Measurements from ENCODE around the gene MTAP. TPM values are rescaled to one million over a fixed set of nuclear protein-coding genes. Genes with fewer than 3 reads are reported as not detected.

The MTAP gene
- total RNA-seq, 1 donor from 2014 or later: 31.0 TPM

GRCh38 chr9:21841133-21841532 lies 38.7 kb downstream of the MTAP start:
- DNase-seq (ENCODE audit: low read depth): no peak

- DNase-seq (ENCODE audit: low read depth): no peak
Observed at GRCh38 chr9:21848615-21849014, 46.2 kb downstream of the MTAP start.

- no peak for DNase-seq (ENCODE audit: low read depth)
Observed at GRCh38 chr9:21852754-21853153, 50.3 kb downstream of the MTAP start.

- DNase-seq (ENCODE audit: low read depth): no peak
Observed at GRCh38 chr9:21853414-21853813, 51.0 kb downstream of the MTAP start.

GRCh38 chr9:21854119-21854518 lies 51.7 kb downstream of the MTAP start:
- DNase-seq (ENCODE audit: low read depth): no peak

- DNase-seq (ENCODE audit: low read depth): no peak
Observed at GRCh38 chr9:21854594-21854993, 52.2 kb downstream of the MTAP start.

- no peak for DNase-seq (ENCODE audit: low read depth)
Observed at GRCh38 chr9:21856301-21857094, 54.1 kb downstream of the MTAP start.

GRCh38 chr9:21862871-21863270 lies 60.4 kb downstream of the MTAP start:
- no peak for DNase-seq (ENCODE audit: low read depth)

GRCh38 chr9:21864505-21864904 lies 62.1 kb downstream of the MTAP start:
- no peak for DNase-seq (ENCODE audit: low read depth)

- no peak for DNase-seq (ENCODE audit: low read depth)
Observed at GRCh38 chr9:21866302-21866701, 63.9 kb downstream of the MTAP start.

GRCh38 chr9:21871256-21871975 lies 69.0 kb downstream of the MTAP start:
- DNase-seq (ENCODE audit: low read depth): no peak

- peak; percentile 5 for DNase-seq (ENCODE audit: low read depth)
Observed at GRCh38 chr9:21872696-21873095, 70.3 kb downstream of the MTAP start.

- peak; percentile 46 for DNase-seq (ENCODE audit: low read depth)
Observed at GRCh38 chr9:21873540-21874221, 71.2 kb downstream of the MTAP start.

- peak; percentile 15 for DNase-seq (ENCODE audit: low read depth)
Observed at GRCh38 chr9:21875893-21876292, 73.5 kb downstream of the MTAP start.

- DNase-seq (ENCODE audit: low read depth): no peak
Observed at GRCh38 chr9:21883642-21884041, 81.2 kb downstream of the MTAP start.

- DNase-seq (ENCODE audit: low read depth): no peak
Observed at GRCh38 chr9:21889673-21890072, 87.2 kb downstream of the MTAP start.

- DNase-seq (ENCODE audit: low read depth): no peak
Observed at GRCh38 chr9:21890696-21891095, 88.3 kb downstream of the MTAP start.

GRCh38 chr9:21901546-21901945 lies 99.1 kb downstream of the MTAP start:
- DNase-seq (ENCODE audit: low read depth): peak; percentile 49

GRCh38 chr9:21902136-21902535 lies 99.7 kb downstream of the MTAP start:
- peak; percentile 39 for DNase-seq (ENCODE audit: low read depth)

- DNase-seq (ENCODE audit: low read depth): peak; percentile 25
Observed at GRCh38 chr9:21903380-21903965, 101.0 kb downstream of the MTAP start.

- no peak for DNase-seq (ENCODE audit: low read depth)
Observed at GRCh38 chr9:21904371-21904770, 101.9 kb downstream of the MTAP start.

- DNase-seq (ENCODE audit: low read depth): no peak
Observed at GRCh38 chr9:21904776-21905175, 102.3 kb downstream of the MTAP start.
